NCI-H146 treated with DMSO at 0.1 percent for 48 hours (cell line): ENCODE results near the gene BRINP2.

ENCODE experiments used
- DNase-seq: peaks from one replicate; lab custom pipeline; 2025; ENCODE audit not compliant: unreplicated experiment; lab: John Stamatoyannopoulos, UW

Gene BRINP2

GRCh38 chr1:177164380-177165068, 6.2 kb upstream of the BRINP2 start, which contains the start of gene ASTN1:
Gene ASTN1 (minus strand): TSS chr1:177164712. CDS start chr1:177164676, 36 bp downstream.
- DNase-seq: no peak

DNA sequence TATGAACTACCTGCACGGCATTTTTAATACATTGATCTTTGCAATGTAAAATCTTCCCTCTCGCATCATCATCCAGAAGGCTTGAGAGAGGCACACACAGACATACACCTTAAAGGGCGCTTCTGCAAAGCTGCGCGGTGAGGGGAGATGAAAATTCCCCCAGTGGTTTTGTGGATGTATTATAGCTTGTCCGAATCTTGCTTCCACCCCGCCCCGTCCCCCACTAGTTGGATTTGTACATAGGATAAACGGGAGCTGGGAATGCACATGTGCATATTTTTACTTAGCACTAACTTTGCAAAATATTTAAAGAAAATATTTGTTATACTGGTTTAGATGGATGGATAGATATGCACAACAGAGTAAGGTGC, 5.7 kb upstream of the BRINP2 start:
- no peak for DNase-seq

GRCh38 chr1:177171536-177172123, 872 bp downstream of the BRINP2 start:
- DNase-seq: no peak

DNA sequence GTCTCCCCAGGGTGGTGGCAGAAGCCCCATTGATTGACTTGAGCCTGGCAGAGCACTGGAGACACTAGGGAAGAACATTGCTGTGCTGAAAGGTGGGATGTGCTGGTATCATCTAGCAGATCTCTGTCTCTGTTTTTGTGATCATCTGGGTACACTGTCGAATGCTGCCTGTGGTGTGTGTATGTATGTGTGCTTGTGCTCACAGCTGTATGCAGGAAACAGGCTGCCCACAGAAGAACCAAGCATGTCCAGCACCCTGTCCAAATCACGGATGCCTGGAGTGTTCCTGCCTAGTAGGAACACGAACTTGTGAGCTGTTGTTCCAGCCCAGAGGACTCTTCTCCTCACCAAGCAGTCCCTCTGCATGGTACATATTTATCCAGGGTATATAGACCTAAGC, 1.5 kb downstream of the BRINP2 start:
- DNase-seq: no peak

DNA sequence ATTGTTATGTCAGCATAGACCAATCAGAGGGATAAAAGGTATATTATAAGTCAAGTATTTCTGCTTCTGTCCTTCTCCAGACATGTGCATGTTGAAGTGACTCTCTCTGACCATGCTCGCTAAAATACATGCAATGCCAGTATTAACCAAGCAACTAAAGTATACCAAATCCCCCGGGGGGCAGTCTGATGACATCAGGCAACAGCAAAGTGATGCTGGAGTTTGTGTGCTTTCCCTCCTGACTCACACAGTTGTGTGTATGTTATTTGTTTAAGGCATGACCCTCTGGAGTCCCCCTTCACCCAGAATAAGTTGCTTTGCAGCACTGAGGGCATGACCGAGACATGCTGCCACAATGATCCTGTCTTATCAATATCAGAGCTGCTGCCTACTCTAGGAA, 2.1 kb downstream of the BRINP2 start:
- DNase-seq: no peak

DNA sequence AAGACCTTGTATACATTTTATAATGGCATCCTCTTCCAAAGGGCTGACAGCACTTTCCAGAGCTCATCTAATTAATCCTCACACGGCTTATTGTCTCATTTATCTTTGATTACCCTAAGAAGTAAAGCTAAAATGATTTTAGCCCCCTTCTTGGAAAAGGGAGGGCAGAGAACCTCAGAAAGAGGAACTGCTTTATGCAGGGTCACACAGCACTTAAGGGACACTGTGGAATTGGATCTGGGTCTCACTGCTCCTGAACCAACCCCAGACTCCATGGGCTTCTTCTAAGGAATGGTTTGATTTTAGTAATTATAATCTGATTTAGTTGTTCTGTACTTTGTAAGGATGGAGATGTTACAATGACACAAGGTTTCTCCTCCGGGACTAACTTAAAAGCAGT, 3.2 kb downstream of the BRINP2 start:
- DNase-seq: no peak

- DNase-seq: no peak
Observed at GRCh38 chr1:177174921-177175634, 4.3 kb downstream of the BRINP2 start.

- no peak for DNase-seq
Observed at GRCh38 chr1:177181280-177181630, 10.5 kb downstream of the BRINP2 start.

DNA sequence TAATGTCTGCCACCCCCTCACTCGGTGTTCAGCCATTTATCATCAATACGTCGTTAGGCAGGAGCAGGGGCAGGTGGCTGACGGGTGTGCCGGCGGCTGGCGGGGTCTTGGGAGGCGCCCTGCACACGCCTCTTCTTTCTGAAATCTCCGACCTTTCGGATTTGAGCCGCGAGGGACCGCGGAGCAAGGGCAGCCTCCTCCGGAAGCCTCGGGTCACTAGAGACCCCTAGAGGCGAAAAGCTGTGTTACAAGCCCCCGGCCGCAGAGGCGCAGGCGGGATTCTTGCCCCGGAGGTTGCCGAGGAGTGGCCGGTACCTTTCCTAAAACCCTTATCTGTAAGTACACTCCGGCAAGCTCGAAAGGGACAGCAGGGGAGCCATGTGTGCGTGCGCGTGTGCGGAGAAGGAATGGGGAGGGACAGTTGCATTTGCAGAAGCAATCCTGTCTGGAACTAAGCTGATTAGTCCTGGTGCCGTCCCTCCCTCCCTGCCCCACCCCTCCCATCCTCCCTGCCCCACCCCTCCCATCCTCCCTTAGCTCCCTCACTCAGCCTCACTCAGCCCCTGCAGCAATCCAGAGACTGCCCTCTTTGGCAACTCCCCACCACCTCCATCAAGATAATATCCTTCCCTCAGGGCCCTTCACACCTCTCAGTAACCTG, 11.0 kb downstream of the BRINP2 start:
- peak; percentile 5 for DNase-seq

- DNase-seq: no peak
Observed at GRCh38 chr1:177183836-177184235, 13.1 kb downstream of the BRINP2 start.

GRCh38 chr1:177185209-177185608, 14.5 kb downstream of the BRINP2 start:
- DNase-seq: no peak

DNA sequence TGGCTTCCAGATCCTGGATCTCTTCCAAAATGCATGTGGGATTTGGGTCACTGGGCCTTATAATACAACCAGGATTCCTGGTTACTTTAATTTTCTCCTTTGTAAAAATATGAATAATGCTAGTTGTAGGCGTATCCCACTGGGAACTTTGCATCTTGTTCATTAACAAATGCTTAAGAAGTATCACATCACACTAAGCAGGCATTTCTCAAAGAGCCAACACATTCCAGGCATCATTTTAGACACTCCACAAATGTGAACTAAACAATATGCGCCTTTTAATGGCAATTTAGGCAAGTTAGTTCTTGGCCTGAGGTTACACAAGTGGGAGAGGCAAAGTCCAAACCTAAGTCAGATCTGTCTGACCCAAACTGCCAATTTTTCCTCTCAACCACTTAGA, 15.9 kb downstream of the BRINP2 start:
- no peak for DNase-seq

GRCh38 chr1:177190308-177190970, 19.7 kb downstream of the BRINP2 start:
- DNase-seq: no peak

DNA sequence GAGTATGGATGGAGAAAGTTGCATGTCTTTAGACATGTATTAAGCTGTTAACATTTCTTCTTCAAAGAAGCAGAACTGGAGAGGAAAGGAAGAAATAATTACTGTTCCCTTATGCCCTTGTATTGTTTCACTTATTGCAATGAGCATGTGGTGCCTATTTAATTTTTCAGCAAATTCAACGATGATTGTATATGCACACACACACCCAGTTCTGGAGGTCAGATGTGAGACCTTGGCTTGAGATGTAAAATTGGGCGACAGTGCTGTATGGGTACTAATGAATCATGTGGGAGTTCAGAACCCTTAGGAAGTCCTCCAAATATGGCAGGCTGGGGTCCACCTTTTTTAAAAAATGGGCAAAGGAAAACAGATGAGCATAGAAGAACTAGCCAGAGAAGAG, 27.5 kb downstream of the BRINP2 start:
- no peak for DNase-seq

DNA sequence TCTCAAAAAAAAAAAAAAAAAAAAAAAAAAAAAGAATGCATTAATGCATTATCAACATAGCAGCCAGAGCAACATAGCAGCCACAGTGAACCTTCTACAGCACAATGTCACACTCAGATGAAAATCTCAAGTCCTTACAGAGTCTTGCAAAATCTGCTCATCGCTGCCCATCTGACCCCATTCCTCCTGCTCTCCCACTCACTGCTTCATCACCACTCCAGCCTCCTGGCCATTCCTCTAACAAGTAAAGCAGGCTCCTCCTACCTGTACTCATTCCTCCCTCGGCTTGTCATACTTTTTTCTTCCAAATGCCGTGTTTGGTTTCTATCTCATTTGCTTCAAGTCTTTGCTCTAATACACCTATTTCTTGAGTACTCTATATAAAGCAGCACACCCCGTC, 29.5 kb downstream of the BRINP2 start:
- DNase-seq: no peak

DNA sequence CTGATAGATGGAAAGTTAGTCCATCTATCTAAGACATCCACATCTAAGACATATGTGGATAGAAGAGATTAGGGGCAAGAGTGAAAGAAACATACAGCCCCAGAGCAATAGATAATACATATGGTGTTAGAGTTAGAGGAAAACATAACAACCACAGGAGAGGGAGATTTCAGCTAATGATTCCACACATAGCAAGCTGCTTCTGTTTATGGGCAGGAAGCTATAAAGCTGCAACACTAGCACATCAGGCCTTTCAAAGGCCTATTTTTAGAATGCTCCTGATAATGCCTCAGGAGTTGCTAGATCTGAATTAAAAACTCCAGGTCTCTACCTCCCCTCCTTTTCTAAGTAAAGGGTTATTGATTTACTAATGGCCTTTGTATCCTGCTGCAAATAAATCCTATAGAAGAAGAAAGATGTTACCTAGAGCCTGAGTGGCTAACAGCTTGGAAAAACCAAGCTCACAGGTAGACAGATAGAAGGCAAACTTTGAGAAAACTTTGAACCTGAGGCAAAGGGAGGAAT, 36.1 kb downstream of the BRINP2 start:
- DNase-seq: no peak

DNA sequence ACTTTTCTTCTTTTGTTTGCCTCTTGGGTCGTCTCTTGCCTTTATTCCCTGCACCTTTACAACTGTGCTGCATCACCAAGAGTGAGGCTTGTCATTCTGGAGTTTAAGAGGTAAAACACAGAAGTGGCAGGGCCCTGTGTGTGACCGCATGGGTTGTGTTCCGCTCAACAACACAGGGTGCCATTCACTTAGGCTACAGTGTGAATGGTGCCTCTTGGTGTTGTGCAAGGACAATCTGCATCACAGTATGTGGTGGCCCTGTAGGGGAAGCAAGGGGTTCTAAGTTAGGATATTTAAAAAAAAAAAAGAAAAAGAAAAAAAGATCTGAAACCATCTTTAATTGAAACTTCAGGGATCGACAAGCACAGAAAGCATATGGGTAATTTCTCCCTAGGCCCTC, 38.2 kb downstream of the BRINP2 start:
- no peak for DNase-seq

DNA sequence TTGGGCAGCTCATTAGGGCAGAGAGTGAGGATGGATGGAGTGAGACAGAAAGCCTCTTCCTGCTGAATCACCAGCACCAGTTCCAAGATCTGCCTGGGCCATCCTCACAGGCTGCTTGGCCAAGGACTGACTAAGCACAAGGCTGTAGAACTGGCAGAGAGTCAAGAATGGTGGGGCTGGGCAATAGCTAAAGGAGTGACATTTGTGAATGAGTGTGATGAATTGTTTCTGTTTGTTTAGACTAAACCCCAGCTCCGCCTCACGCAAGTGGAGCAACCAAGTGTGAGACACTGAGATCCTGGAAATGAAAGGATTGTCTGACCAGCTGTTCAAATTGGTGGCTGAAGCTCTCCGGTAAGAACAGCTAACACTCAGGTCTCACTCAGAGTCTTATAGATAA, 38.6 kb downstream of the BRINP2 start:
- no peak for DNase-seq

DNA sequence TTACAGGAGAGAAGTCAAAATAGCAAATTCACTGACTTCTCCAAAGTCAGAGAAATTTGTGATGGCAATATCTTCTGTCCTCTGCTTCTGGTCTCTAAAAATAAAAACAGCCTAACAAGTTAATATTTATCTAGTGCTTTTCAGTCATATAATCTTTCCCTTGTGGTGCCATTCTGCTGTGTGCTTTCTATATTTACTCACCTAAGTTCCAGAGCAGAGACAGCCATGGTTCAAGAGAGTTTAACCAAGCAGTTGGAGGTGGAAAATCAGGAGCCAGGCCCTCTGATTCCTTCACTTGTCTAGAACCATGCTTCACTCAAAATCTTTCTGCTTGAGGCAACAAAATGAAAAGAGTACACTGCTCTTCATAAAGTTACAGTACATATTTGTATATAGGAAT, 39.3 kb downstream of the BRINP2 start:
- DNase-seq: no peak

GRCh38 chr1:177211231-177211630, 40.5 kb downstream of the BRINP2 start:
- DNase-seq: no peak

- no peak for DNase-seq
Observed at GRCh38 chr1:177216587-177217202, 45.9 kb downstream of the BRINP2 start.
